ENCODE data around the gene MCTP1. TPM values are rescaled to one million over a fixed set of nuclear protein-coding genes. Genes with fewer than 3 reads are reported as not detected.

MCTP1 gene
- total RNA-seq, 1 experiment from 2014 or later, result 0.44 TPM

- ChIA-PET POLR2A (no interaction called here), CTCF (no interaction called here), RAD21 (ENCODE audit: low non-redundant PET in 1 of 2, low total read pairs in 2 of 2, uncharacterized antibody in 2 of 2, unreplicated experiment in 2 of 2) (no interaction called here)
- intact Hi-C loops (cut with micrococcal nuclease), result no loop called here
- Histone ChIP-seq H3K9ac (ENCODE audit: low read length) (no peak overlapping the region), H3K27me3 (ENCODE audit: insufficient read depth, low read length) (no peaks in the 10 kb centered on the region), H3K4me1 (ENCODE audit: control insufficient read depth in 1 of 2, insufficient read depth in 2 of 2, low read length in 2 of 2) (no peaks in the 10 kb centered on the region), H3K4me2 (ENCODE audit: low read length) (no peak overlapping the region), H3K27ac (ENCODE audit: low read depth, low read length) (no peak overlapping the region), H2AFZ (ENCODE audit: low read depth, low read length, poor library complexity, severe bottlenecking) (no peak overlapping the region), H4K20me1 (ENCODE audit: insufficient read depth) (no peaks in the 10 kb centered on the region), H3K4me3 (replicated peaks in 1 of 2; ENCODE audit: low read depth in 1 of 2, low read length in 2 of 2) (no peak overlapping the region), H3K79me2 (ENCODE audit: insufficient read depth, low read length) (no peaks in the 10 kb centered on the region), H3K36me3 (ENCODE audit: control insufficient read depth in 1 of 2, insufficient read depth in 2 of 2, low read length in 2 of 2) (no peaks in the 10 kb centered on the region), H3K9me2 (ENCODE audit: insufficient read depth) (no peaks in the 10 kb centered on the region), H3K9me3 (ENCODE audit: control insufficient read depth in 1 of 2, insufficient read depth in 1 of 2, low read depth in 1 of 2, low read length in 2 of 2) (no peaks in the 10 kb centered on the region)
- DNase-seq (ENCODE audit: low read depth, low spot score) (no peak), ATAC-seq (no peak)
- no TSS peak for BruUV-seq (replicated peaks)
- TF ChIP-seq SRF (IDR thresholded peaks at IDR 0.05; ENCODE audit: low read depth) (no peak), CTCF (IDR thresholded peaks at IDR 0.05 in 2 of 3, conservative IDR thresholded peaks at IDR 0.05 in 1 of 3; ENCODE audit: borderline replicate concordance in 1 of 3, insufficient read depth in 1 of 3, low read depth in 2 of 3, low read length in 2 of 3) (no peak)
These were observed 420.9 kb downstream of the MCTP1 start for GRCh38 chr5:94863951-94864350.

- Histone ChIP-seq H3K79me2 (ENCODE audit: insufficient read depth, low read length) (no peaks in the 10 kb centered on the region), H3K27me3 (ENCODE audit: insufficient read depth, low read length) (no peaks in the 10 kb centered on the region), H3K9ac (ENCODE audit: low read length) (no peak overlapping the region), H3K4me2 (ENCODE audit: low read length) (no peak overlapping the region), H3K36me3 (ENCODE audit: control insufficient read depth in 1 of 2, insufficient read depth in 2 of 2, low read length in 2 of 2) (no peaks in the 10 kb centered on the region), H3K4me1 (ENCODE audit: control insufficient read depth in 1 of 2, insufficient read depth in 2 of 2, low read length in 2 of 2) (no peaks in the 10 kb centered on the region), H3K9me3 (ENCODE audit: control insufficient read depth in 1 of 2, insufficient read depth in 1 of 2, low read depth in 1 of 2, low read length in 2 of 2) (no peaks in the 10 kb centered on the region), H3K27ac (ENCODE audit: low read depth, low read length) (no peak overlapping the region), H3K9me2 (ENCODE audit: insufficient read depth) (no peaks in the 10 kb centered on the region), H2AFZ (ENCODE audit: low read depth, low read length, poor library complexity, severe bottlenecking) (no peak overlapping the region), H4K20me1 (ENCODE audit: insufficient read depth) (no peaks in the 10 kb centered on the region), H3K4me3 (replicated peaks in 1 of 2; ENCODE audit: low read depth in 1 of 2, low read length in 2 of 2) (no peak overlapping the region)
- ATAC-seq, result no peak
- intact Hi-C loops (cut with micrococcal nuclease), result loop anchor here (10.0 kb wide), 2 partner anchors 1052 to 1252 kb away; no protein-coding TSS in a partner anchor
- DNase-seq (ENCODE audit: low read depth, low spot score), result no peak
- no TSS peak for BruUV-seq (replicated peaks)
- ChIA-PET POLR2A (no interaction called here), CTCF (no interaction called here), RAD21 (ENCODE audit: low non-redundant PET in 1 of 2, low total read pairs in 2 of 2, uncharacterized antibody in 2 of 2, unreplicated experiment in 2 of 2) (no interaction called here)
- TF ChIP-seq CEBPB (IDR thresholded peaks at IDR 0.05; ENCODE audit: low read depth) (no peak), EZH2 (IDR thresholded peaks at IDR 0.05) (no peak), ZNF274 (IDR thresholded peaks at IDR 0.05; ENCODE audit: low read depth, low read length) (no peak), FOSL1 (IDR thresholded peaks at IDR 0.05; ENCODE audit: low read depth) (no peak), EZH2phosphoT487 (IDR thresholded peaks at IDR 0.05; ENCODE audit: borderline replicate concordance) (no peak), ATF3 (IDR thresholded peaks at IDR 0.05) (no peak), TCF7L2 (IDR thresholded peaks at IDR 0.05; ENCODE audit: borderline replicate concordance, extremely low read depth, insufficient read depth, insufficient read length) (no peak), SRF (IDR thresholded peaks at IDR 0.05; ENCODE audit: low read depth) (no peak), SP1 (IDR thresholded peaks at IDR 0.05; ENCODE audit: low read depth) (no peak), SIN3A (IDR thresholded peaks at IDR 0.05; ENCODE audit: low read depth) (no peak), ZBTB33 (IDR thresholded peaks at IDR 0.05; ENCODE audit: extremely low read depth, insufficient replicate concordance, low read length) (no peak), ELF1 (IDR thresholded peaks at IDR 0.05; ENCODE audit: borderline replicate concordance, low read depth) (no peak), ZFX (IDR thresholded peaks at IDR 0.05) (no peak)
These were observed 427.8 kb downstream of the MCTP1 start for GRCh38 chr5:94857111-94857510.

All from HCT116 (cell line).